BJ (cell line): ENCODE data around the gene ANKRD30A. TPM values are rescaled to one million over a fixed set of nuclear protein-coding genes. Genes with fewer than 3 reads are reported as not detected.

Experiments used
- CTCF ChIA-PET: fragments of 350-600 bp; formaldehyde crosslinking; extraction: SDS; loops from one replicate; lab custom pipeline; 2021; ENCODE audit warnings: antibody characterized with exemption, inconsistent platforms; lab: Yijun Ruan, JAX
- POLR2A ChIA-PET: fragments of 300-600 bp; sonication (Branson Sonifier 250); formaldehyde crosslinking; extraction: SDS; loops from one replicate; lab custom pipeline; 2021; ENCODE audit warnings: antibody characterized with exemption; lab: Charles Lee
- DNase-seq: peaks from one replicate; pipeline ENCODE4 v3.0.0-alpha.2; 2011; ENCODE audit warnings: low read depth
- H3K27me3 ChIP-seq: 2 replicates; pipeline ENCODE4 v1.6.0; 2011; ENCODE audit warnings: low read length; ENCODE audit not compliant: control insufficient read depth, insufficient read depth
- H3K36me3 ChIP-seq: 2 replicates; pipeline ENCODE4 v1.5.1; 2011; ENCODE audit warnings: low read length; ENCODE audit not compliant: control insufficient read depth, insufficient read depth
- H3K4me3 ChIP-seq: 2 replicates; pipeline ENCODE4 v1.5.1; 2011; ENCODE audit warnings: low read depth, mild to moderate bottlenecking, control low read depth, low read length
- polyA plus RNA-seq: library from polyadenylated mRNA; depleted of rRNA; stranded (reverse); fragments of >200 nt; gene quantifications from 2 replicates; pipeline ENCODE4 v1.2.3, GENCODE V29; 2011
- small RNA-seq: library from RNA; depleted of rRNA; stranded (forward); fragments of <200 nt; gene quantifications from one replicate; pipeline ENCODE3, GENCODE V24; 2012; ENCODE audit warnings: low replicate concordance, low read depth; ENCODE audit not compliant: insufficient read length
- TF ChIP-seq, protein P1 (sequence below): IDR thresholded peaks from 2 replicates; pipeline ENCODE4 v1.5.1; 2011; ENCODE audit warnings: low read depth, mild to moderate bottlenecking, control low read depth, inconsistent platforms, low read length, moderate library complexity; ENCODE audit not compliant: insufficient read depth

The ANKRD30A gene
- polyA plus RNA-seq, 1 experiment = not detected

DNA sequence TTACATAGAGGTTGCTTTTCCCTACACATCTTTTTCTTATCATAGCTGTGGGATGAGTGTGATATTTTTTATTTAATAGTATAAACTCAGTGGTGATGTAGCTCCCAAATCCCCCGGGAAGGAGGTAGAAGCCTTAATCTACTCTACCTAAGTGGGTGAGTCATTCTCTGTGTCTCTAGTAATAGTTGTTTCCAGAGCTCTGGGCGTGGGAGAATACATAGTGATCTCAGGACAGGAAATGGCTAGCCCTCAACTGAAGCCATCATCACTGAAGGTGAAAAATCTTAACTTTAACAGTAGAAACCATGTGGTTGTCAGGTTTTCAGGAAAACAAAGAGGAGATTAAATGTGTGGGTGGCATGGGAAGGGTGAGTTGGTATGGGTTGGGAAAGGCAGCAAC lies 278.4 kb downstream of the ANKRD30A start:
- Histone ChIP-seq H3K36me3 (no peaks in the 10 kb centered on the region), H3K27me3 (no peaks in the 10 kb centered on the region), H3K4me3 (no peak overlapping the region)
- no peak for DNase-seq
- TF ChIP-seq, protein P1, sequence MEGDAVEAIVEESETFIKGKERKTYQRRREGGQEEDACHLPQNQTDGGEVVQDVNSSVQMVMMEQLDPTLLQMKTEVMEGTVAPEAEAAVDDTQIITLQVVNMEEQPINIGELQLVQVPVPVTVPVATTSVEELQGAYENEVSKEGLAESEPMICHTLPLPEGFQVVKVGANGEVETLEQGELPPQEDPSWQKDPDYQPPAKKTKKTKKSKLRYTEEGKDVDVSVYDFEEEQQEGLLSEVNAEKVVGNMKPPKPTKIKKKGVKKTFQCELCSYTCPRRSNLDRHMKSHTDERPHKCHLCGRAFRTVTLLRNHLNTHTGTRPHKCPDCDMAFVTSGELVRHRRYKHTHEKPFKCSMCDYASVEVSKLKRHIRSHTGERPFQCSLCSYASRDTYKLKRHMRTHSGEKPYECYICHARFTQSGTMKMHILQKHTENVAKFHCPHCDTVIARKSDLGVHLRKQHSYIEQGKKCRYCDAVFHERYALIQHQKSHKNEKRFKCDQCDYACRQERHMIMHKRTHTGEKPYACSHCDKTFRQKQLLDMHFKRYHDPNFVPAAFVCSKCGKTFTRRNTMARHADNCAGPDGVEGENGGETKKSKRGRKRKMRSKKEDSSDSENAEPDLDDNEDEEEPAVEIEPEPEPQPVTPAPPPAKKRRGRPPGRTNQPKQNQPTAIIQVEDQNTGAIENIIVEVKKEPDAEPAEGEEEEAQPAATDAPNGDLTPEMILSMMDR = no peak
- ChIA-PET CTCF (no interaction called here), POLR2A (no interaction called here)

Small RNAs within 50 kb of the gene (small RNA-seq; reads per million reads assigned to genes)
- gene RF00019 (not detected), gene RN7SL314P (not detected), gene RNU6-811P (not detected)
